ENCODE data around the gene NFATC2.

The NFATC2 gene

DNA sequence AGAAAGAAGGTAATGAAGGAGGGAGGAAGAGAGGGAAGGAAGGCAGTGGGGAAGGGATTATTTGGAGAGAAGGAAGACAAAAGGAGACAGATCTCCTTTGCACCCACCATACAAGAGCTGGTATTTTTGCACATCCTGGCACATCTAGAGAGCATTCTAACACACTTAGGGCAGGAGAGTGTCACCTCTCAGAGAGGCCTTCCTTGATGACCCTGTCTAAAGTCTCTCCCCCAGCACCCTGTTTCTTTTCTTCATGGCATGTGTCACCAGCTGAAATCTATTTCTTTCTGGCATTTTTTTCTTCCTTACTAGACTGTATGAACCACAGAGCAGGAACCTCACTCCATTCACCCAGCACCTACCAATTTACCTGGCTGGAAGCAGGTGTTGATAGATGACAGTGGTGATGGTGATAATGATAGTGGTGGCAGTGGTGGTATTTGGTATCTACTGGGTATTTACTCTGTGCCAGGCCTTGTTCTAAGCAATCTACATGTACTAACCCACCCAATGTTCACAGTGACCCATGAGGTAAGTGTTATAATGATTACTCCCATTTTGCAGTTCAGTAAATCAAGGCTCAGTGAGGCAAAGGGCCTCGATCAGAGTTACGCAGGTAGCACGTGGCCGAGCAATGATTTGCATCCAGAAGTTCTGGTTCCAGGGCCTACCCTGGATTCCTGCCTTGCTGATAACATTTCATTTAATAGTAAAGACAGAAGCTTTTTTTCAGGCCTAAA, 131.8 kb downstream of the NFATC2 start:
- TF ChIP-seq, protein P1, sequence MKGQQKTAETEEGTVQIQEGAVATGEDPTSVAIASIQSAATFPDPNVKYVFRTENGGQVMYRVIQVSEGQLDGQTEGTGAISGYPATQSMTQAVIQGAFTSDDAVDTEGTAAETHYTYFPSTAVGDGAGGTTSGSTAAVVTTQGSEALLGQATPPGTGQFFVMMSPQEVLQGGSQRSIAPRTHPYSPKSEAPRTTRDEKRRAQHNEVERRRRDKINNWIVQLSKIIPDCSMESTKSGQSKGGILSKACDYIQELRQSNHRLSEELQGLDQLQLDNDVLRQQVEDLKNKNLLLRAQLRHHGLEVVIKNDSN (IDR thresholded peaks at IDR 0.05): no peak
- no peak for TF ChIP-seq EGR1 (IDR thresholded peaks at IDR 0.05)
- no peak for TF ChIP-seq TCF12 (IDR thresholded peaks at IDR 0.05; ENCODE audit: low read depth)
- TF ChIP-seq RAD21 (IDR thresholded peaks at IDR 0.05; ENCODE audit: low read depth): no peak
- no peak for TF ChIP-seq EP300 (IDR thresholded peaks at IDR 0.05; ENCODE audit: borderline replicate concordance)
- no peak for TF ChIP-seq CEBPB (IDR thresholded peaks at IDR 0.05)
- no peak for TF ChIP-seq ZBTB7A (IDR thresholded peaks at IDR 0.05; ENCODE audit: low read depth)
- TF ChIP-seq, protein P2, sequence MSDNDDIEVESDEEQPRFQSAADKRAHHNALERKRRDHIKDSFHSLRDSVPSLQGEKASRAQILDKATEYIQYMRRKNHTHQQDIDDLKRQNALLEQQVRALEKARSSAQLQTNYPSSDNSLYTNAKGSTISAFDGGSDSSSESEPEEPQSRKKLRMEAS (IDR thresholded peaks at IDR 0.05): no peak
- TF ChIP-seq FOXM1 (IDR thresholded peaks at IDR 0.05; ENCODE audit: borderline replicate concordance, low read depth): no peak
- TF ChIP-seq CREB1 (IDR thresholded peaks at IDR 0.05; ENCODE audit: low read depth): no peak
- TF ChIP-seq TEAD4 (IDR thresholded peaks at IDR 0.05): no peak
- TF ChIP-seq TAF1 (IDR thresholded peaks at IDR 0.05; ENCODE audit: low read depth): no peak
- TF ChIP-seq, protein P3, sequence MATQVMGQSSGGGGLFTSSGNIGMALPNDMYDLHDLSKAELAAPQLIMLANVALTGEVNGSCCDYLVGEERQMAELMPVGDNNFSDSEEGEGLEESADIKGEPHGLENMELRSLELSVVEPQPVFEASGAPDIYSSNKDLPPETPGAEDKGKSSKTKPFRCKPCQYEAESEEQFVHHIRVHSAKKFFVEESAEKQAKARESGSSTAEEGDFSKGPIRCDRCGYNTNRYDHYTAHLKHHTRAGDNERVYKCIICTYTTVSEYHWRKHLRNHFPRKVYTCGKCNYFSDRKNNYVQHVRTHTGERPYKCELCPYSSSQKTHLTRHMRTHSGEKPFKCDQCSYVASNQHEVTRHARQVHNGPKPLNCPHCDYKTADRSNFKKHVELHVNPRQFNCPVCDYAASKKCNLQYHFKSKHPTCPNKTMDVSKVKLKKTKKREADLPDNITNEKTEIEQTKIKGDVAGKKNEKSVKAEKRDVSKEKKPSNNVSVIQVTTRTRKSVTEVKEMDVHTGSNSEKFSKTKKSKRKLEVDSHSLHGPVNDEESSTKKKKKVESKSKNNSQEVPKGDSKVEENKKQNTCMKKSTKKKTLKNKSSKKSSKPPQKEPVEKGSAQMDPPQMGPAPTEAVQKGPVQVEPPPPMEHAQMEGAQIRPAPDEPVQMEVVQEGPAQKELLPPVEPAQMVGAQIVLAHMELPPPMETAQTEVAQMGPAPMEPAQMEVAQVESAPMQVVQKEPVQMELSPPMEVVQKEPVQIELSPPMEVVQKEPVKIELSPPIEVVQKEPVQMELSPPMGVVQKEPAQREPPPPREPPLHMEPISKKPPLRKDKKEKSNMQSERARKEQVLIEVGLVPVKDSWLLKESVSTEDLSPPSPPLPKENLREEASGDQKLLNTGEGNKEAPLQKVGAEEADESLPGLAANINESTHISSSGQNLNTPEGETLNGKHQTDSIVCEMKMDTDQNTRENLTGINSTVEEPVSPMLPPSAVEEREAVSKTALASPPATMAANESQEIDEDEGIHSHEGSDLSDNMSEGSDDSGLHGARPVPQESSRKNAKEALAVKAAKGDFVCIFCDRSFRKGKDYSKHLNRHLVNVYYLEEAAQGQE (IDR thresholded peaks at IDR 0.05; ENCODE audit: low read depth): no peak
- TF ChIP-seq NFIC (IDR thresholded peaks at IDR 0.05): no peak

DNA sequence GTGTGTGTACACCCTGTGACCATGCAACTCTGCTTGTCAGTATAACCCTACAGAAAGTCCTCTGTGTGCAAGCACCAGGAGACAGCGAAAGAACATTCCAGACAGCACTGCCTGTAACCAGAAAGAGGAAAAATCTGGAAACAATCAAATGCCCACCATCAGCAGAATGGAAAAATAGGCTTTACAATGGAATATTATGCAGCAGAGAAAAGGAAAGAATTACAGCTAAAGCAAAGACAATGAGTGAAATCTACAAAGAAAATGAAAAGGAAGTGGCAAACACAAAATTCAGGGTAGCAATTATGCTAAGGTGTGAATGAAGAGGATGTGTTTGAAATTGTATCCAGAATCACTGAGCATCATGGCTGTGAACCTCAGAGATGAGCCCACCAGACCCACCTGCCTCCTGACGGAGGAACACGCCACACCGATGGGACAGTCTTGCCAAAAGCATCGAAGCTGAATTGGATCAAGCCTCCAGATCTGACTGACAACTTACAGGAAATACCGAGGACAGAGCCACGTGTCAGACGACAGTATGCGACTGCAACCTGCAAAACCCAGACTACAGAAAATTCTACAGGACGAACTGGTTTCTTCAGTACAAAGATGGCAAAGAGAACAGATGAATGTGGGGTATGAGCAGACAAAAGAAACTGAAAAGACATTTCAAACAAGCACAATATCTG, 133.2 kb downstream of the NFATC2 start:
- no peak for TF ChIP-seq FOXM1 (IDR thresholded peaks at IDR 0.05; ENCODE audit: borderline replicate concordance, low read depth)
- TF ChIP-seq EGR1 (IDR thresholded peaks at IDR 0.05): no peak
- TF ChIP-seq NFIC (IDR thresholded peaks at IDR 0.05): no peak
- no peak for TF ChIP-seq TAF1 (IDR thresholded peaks at IDR 0.05; ENCODE audit: low read depth)
- TF ChIP-seq, protein P1 (IDR thresholded peaks at IDR 0.05): no peak
- no peak for TF ChIP-seq CREB1 (IDR thresholded peaks at IDR 0.05; ENCODE audit: low read depth)

DNA sequence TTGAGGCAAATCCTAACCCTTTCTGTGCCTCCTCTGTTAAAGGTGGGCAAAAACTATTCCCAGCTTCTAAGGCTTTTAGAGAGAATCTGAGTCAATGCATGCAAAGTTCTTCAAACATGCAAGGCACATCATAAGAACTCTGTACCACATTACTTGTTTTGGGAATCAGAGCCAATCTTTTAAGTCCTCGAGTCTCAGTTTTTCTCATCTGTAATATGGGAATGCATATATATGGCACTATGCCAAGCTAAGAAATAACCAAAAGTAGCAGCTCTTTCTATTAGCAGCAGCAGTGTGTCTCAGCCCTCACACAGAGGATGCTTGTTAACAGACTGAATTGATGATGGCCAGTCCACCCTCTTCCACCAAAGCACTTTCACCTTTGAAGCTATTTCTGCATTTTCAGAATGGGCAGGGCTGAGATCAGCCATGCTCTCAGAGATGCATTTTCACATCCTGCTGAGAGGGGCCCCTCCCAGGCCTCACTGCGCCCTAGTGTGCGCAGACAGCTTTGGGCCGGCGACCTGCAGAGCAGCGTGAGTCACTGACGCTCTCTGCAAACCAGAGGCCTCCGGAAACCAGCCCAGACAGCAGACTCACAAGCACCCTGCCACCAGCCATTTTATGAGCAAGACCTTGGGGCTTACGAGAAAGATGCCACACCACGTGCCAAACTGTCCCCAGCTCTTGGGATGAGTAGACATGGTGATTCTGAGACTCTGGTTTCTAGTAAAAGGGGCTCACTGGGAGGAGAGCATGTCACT, 138.0 kb downstream of the NFATC2 start:
- no peak for TF ChIP-seq EGR1 (IDR thresholded peaks at IDR 0.05)
- 0 out of 2 replicates have a peak, but pooled peaks have one; percentile 17 for TF ChIP-seq NFIC (IDR thresholded peaks at IDR 0.05)
- TF ChIP-seq TCF12 (IDR thresholded peaks at IDR 0.05; ENCODE audit: low read depth): no peak

DNA sequence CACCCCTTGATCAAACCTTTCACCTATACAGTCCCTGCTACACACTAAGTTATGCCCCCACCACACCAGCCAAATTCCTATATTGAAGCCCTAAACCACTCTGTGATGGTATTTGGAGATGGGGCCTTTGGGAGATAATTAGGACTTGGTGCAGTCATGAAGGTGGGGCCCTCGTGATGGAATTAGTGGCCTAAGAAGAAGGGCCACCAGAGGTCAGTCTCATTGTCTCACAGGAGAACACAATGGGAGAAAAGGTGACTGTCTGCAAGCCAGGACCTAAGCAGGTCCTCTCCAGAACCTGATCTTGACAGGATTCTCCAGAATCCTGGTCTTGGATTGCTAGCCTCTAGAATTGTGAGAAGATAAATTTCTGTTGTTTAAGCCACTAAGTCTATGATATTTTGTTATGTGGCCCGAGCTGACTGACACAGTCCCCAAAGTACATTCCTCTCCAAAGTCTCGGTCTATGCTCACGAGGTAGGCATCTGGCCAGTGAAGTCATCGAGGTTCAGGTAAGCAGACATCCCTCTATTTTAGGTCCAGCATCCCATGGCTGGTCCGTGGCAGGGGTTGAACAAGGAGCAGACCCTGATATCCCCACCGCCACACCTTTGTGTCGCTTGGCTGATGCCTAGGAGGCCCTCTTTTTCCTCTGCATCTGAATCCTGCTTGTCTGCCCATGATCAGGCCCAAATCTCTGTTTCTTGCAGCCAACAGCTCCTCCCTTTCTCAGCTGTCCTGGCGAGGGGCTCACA, 138.9 kb downstream of the NFATC2 start:
- no peak for TF ChIP-seq TAF1 (IDR thresholded peaks at IDR 0.05; ENCODE audit: low read depth)

DNA sequence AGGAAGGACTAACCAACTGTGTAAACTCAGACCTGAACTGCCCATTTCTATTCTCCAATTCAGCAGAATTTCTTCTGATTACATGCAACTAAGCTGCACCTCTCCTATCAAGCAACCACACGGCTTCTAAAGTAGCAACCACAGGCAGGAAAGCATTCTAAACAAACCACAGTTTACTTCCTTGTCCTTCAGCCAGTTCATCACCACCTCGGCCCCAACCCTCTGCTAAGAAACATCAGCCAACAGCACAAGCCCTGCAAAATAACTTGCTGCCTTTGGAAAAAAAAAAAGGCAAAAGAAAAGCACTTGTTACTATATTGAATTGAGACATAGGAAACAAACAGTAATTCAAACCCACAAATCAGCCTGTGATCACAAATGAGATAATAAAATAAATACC, 140.3 kb downstream of the NFATC2 start:
- TF ChIP-seq, protein P3 (IDR thresholded peaks at IDR 0.05; ENCODE audit: low read depth): no peak
- TF ChIP-seq RAD21 (IDR thresholded peaks at IDR 0.05; ENCODE audit: low read depth): no peak
- no peak for TF ChIP-seq ZBTB7A (IDR thresholded peaks at IDR 0.05; ENCODE audit: low read depth)
- TF ChIP-seq YY1 (IDR thresholded peaks at IDR 0.05; ENCODE audit: low read depth): no peak
- TF ChIP-seq EGR1 (IDR thresholded peaks at IDR 0.05): no peak
- TF ChIP-seq TCF12 (IDR thresholded peaks at IDR 0.05; ENCODE audit: low read depth): no peak
- no peak for TF ChIP-seq TEAD4 (IDR thresholded peaks at IDR 0.05)
- no peak for TF ChIP-seq TAF1 (IDR thresholded peaks at IDR 0.05; ENCODE audit: low read depth)
- no peak for TF ChIP-seq NFIC (IDR thresholded peaks at IDR 0.05)
- TF ChIP-seq CREB1 (IDR thresholded peaks at IDR 0.05; ENCODE audit: low read depth): no peak
- TF ChIP-seq EP300 (IDR thresholded peaks at IDR 0.05; ENCODE audit: borderline replicate concordance): no peak
- TF ChIP-seq FOXM1 (IDR thresholded peaks at IDR 0.05; ENCODE audit: borderline replicate concordance, low read depth): no peak
- TF ChIP-seq, protein P1 (IDR thresholded peaks at IDR 0.05): no peak
- TF ChIP-seq, protein P2 (IDR thresholded peaks at IDR 0.05): no peak
- TF ChIP-seq CEBPB (IDR thresholded peaks at IDR 0.05): no peak
